GM23248 (cell line): ENCODE measurements around the gene ALPI.

Experiments
- EZH2 ChIP-seq: fragments of 200-600 bp; sonication (generic); IDR thresholded peaks from 2 replicates; pipeline ENCODE4 v1.6.1; 2018; ENCODE audit warnings: antibody characterized with exemption, mild to moderate bottlenecking; ENCODE audit not compliant: insufficient read depth, poor library complexity, severe bottlenecking
- EZH2phosphoT487 ChIP-seq: fragments of 200-600 bp; sonication (generic); IDR thresholded peaks from 2 replicates; pipeline ENCODE4 v1.6.1; 2018; ENCODE audit warnings: antibody characterized with exemption, moderate library complexity, mild to moderate bottlenecking, low read depth; ENCODE audit not compliant: insufficient read depth

GRCh38 chr2:232449964-232450363, 6.0 kb upstream of the ALPI start:
- TF ChIP-seq EZH2 = no peak
- TF ChIP-seq EZH2phosphoT487 = no peak
